Urothelium cell line (cell line): Measurements from ENCODE around the gene SLC31A2.
"Not testable (repeated sequence)": the region's sequence is repeated elsewhere in the genome, so short reads cannot be mapped to it uniquely, and the experiment has no call there.

Source experiments
- DNase-seq: peaks from one replicate; pipeline ENCODE4 v3.0.0; 2011; ENCODE audit warnings: low spot score, mixed read lengths
- FAIRE-seq: peaks from 2 replicates; lab custom pipeline; 2011; peaks lifted over from hg19 to GRCh38; lab: Jason Lieb, UNC

Gene SLC31A2

DNA sequence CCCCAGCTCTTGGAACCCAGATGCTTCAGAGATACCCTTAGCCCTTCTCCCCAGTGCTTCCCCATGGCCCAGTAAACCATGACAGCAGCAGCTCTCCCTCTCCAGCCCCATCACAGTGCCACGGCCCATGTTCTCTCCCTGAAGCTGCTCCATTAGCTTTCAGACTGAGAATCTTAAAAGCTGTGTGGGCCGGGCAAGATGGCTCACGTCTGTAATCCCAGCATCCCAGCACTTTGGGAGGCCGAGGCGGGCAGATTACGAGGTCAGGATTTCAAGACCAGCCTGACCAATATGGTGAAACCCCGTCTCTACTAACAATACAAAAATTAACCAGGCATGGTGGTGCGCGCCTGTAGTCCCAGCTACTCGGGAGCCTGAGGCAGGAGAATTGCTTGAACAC, 1.2 kb upstream of the SLC31A2 start:
- not testable (repeated sequence) for FAIRE-seq, DNase-seq

DNA sequence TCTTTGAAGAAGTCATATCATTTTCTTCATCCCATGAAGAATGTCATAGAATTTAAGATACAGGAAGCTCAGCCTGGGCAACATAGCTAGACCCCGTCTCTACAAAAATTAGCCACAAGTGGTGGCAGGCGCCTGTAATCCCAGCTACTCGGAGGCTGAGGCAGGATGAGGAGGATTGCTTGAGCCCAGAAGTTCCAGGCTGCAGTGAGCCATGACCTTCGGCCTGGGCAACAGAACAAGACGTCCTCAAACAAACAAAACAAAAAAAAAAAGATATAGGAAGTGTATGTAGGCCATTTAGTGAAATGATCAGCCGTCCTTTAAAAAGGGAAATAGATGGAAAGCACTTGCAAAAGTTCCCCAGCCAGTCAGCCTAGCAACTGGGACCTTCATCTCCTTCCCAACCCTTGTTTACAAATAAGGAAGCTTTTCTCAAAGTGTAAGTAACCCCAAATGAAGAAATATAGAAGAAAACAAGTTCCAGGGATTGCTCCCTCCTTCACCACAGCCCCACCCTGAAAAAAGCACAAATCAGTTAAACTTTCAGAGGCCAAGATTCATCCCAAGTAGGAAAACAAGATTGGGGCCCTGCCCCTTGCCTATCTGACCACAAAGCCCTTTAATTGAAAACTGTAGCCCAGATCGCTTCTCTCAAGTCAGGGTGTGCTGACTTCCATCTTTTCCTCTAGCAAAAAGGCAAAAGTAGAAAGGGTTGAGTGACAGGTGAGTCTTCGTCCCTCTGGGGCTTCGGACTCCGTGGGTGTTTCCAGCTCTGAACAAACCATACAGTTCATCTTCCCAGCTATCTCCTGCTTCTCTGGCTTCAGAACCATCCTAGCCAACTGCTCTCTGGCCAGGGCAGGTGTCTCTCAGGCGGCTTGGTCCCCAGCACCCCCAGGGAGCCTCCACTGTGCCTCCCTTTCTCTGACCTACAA, 1.2 kb downstream of the SLC31A2 start:
- FAIRE-seq (no peak), DNase-seq (no peak)

DNA sequence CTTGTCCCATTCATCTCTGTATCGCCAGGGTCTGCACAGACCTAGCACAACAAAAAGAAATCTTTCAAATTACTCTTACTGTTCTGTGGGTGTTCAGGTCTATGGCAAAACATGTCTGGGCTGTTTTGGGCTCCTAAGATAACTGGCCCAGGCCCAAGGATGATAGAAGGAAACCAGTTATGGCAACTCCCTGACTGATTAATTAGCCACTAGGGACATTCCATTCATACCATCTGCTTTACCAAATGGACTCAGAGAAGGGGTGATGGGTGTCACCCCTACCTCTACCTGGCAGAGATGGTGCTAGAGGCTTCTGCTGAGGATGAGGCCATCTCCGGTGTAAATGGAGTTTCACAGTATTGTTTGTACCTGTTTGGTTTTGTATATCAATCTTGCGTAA, 1.9 kb downstream of the SLC31A2 start:
- peak; percentile 30 for DNase-seq

DNA sequence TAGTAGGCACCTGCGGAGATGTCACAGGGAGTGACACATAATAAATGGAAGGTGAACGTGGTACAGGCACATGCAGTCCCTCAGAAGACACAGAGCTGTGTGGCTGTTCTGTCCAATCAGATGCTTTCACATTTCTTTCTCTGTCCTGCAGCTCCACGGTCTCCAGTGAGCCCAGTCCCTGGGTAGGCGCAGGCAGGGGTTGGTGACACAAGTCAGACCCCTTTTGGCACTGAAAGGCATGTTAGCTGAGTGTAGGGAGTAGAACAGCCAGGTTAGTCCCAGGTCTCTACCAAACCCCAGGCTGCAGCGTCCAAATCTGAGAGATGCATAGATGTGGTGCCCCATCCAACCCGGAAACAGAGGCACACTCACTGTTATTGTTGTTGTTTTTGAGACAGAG, 2.8 kb downstream of the SLC31A2 start:
- FAIRE-seq (no peak), DNase-seq (no peak)

More for the DNA sequence above, 1.9 kb downstream of the SLC31A2 start:
- FAIRE-seq = no peak

DNA sequence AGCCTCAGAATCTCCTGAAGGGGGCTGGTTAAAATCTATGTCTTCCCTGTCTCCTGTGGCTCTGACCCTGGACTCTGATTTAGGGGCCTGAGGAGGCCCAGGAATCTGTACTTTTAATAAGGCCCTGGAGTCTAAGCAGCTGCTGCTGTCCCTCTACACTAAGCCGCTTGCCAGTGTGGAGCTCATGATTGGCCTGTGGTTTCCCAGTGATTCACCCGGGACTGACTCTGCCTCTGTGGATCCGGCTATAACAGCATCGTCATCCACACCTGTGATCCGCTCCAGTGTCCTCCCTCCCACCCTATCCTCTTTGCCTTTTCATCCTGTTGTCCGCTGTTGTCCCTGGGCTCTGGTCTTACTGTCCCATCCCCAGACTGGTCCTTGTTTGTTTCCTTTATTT, 3.7 kb downstream of the SLC31A2 start:
- DNase-seq (peak; percentile 36), FAIRE-seq (no peak)

DNA sequence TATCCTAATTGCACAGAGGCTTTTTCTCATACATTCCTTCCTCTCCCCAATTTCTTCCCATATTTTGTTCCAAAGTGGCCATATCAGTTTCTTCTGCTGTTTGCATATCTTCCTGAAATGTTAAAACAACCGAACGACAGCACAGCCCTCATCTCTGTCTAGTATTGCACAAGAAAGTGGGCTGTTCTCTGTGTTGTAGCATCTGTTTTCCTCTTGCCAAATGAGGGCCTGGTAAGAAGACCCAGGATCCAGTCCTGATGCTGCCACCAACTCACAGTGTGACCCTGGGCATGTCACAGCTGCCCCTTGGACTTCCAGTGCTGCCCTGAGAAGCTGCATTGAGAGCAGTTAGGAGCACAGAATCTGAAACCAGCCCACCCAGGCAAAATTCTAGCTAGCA, 4.1 kb downstream of the SLC31A2 start:
- FAIRE-seq (no peak), DNase-seq (no peak)

DNA sequence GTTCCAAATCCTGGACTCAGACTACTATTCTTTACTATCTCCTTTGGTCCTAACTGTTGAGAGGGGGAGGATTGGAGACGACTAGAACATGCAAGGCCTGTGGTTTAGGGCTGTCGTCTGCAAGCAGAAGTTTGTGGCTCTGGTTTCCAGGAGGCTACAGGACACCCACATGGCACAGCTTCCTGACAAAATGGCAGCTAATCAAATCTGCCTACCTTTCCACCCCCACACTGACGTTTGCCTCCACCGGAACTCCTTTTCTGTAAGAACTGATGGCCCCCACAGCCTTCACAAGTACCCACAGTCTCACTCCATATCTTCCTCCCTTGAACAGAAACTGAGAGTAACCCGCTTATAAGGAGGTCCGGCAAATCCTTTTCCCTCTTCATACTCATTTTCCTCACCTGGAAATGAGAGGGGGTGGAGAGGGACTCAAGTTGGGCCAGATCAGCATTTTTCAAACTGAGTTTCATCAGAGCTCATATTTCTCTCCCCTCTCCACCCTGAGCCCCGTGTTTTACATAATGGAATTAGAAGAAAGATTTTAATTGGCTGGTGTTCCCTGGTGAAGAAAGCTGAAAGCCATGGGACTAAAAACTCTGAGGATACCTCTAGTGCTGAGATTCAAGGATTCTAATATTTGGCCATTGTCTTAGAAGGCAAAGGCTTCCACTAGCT, 5.2 kb downstream of the SLC31A2 start:
- DNase-seq = no peak
- FAIRE-seq = no peak

DNA sequence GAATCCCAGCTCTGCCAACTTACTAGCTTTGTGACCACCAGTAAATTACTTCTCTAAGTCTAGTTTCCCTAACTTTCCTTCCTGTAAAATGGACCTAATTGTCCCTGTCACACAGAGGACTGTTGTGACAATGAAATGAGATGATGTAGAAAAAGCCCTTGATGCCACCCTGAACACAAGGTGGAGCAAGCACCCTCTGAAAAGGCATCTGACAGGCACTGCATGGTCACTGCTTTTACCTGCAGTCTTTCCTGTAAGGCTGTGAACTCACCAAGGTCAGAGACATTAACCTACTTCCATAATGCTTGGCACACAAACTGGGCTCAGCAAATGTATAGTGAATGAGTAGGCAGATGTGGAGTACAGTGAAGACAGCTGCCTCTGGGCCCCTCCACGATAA, 6.1 kb downstream of the SLC31A2 start:
- FAIRE-seq = no peak
- DNase-seq = no peak

DNA sequence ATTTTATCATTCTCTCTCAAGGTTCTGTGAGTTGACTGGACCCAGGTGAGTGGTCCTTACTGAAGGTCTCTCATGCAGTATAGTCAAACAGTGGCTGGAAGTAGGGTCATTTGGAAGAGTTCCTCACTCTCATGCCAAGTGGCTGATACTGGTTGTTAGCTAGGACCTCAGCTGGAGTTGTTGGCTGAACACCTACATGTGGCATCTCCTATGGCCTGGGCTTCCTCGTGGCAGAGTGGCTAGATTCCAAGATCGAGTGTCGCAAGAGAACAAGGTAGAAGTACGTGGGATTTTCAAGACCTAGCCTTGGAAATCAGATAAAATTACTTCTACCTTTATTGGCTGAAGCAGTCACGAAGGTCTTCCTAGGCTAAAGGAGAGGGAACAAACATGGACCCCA, 7.6 kb downstream of the SLC31A2 start:
- DNase-seq = no peak
- FAIRE-seq = no peak

DNA sequence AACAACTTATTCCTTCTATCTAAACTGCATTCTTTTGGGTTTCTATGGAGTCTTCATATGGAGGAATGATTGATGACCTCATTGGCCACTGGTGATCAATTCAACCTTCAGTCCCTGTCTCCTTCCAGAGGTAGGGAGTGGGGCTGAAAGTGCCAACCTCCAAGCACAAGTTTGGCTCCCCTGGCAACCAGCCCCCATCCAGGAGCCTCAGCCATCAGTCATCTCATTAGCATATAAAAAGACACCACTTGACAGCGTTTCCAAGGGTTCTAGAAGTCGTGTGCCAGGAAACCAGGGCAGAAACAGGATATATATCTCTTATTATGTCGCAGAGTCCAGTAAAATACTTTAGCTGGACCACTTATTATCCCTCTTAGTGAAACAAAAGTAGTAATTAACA, 9.8 kb downstream of the SLC31A2 start:
- no peak for FAIRE-seq
- DNase-seq = no peak

DNA sequence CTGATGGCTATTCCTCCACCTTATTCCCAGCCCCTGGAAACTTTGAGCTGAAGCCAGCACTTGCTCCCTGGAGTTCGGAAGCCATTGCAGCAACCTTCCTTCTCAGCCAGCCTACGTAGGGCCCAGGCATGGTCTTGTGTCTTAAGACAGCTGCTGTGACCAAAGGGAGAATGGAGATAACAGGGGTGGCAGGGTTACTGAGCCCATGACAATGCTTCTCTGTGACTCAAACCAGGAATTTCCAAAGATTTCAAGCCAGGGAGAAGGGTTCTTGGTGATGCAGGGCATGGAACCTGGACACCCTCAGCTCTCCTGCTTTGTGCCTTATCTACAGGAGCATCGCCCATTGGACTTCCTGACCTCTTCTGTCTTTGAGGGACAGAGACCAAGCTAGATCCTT, 12.2 kb downstream of the SLC31A2 start:
- FAIRE-seq = no peak

DNA sequence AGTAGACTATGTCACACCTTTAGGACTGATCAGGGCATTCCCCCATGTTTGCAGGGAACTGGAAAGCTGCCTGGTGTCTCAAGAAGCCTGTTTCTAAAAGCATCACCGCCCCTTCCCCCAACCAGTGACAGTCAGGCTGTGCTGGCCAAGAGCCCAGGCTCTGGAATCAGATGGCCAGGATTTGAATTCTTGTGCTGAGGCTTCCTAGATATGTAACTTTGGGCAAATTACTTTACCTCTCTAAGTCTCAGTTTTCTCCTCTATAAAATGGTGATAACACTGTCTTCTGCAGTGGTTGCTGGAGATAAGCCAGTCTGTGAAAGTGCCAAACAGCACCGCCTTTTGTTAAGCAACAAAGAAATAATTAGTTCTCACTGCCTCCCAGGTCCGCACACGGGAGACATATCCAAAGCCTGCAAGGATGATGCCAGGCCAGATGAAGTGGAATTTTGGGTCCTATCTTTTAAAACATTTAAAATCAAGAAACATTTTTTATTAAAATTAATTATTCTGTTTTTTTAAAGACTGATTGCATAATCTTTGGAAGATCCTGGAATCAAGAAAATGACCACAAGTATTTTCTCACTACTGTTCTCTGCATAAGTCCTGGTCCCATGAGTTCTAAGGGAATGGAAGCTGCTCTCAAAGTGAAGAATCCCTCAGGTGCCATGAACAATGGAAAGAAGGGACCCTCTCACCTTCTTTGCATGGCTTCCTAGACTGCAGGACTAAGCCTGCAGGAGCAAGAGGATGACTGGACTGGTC, 13.9 kb downstream of the SLC31A2 start:
- no peak for DNase-seq
- FAIRE-seq = no peak

More for the DNA sequence above, 12.2 kb downstream of the SLC31A2 start:
- DNase-seq = no peak

DNA sequence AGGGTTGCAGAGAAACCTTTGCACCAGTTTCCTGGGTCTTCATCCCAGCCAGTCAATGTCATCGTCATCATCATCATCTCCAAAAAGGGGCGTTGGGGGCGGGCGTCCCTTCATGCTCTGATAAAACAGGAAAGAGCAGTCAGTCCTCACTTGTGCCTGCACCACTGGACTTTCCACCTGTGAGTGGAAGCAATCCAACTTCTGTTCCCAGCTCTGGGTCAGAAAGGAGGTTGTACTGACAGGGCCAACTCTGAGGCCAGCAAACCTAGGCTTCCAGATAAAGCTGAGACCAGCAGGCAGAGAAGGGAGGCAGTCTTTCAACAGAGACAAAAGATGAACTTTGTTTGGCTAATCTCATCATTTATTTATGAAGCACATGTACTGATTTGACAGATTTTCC, 15.2 kb downstream of the SLC31A2 start:
- no peak for FAIRE-seq

DNA sequence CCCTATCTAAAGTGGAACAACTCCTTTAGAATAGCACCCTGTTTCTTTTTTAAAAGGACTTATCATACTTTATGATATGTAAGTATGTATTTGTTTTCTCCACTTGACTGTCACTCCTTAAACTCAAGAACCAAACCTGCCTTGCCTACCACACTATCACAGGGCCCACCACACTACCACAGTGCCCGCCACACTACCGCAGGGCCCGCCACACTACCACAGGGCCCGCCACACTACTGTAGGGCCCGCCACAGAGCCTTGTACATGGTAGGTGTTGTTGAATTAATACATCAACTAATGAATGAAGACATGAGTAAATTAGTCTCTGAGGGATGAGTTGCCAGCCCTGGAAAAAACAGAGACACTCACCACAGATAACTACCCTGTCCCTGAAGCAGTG, 18.0 kb downstream of the SLC31A2 start:
- DNase-seq (no peak), FAIRE-seq (no peak)

More for the DNA sequence above, 15.2 kb downstream of the SLC31A2 start:
- DNase-seq = no peak

DNA sequence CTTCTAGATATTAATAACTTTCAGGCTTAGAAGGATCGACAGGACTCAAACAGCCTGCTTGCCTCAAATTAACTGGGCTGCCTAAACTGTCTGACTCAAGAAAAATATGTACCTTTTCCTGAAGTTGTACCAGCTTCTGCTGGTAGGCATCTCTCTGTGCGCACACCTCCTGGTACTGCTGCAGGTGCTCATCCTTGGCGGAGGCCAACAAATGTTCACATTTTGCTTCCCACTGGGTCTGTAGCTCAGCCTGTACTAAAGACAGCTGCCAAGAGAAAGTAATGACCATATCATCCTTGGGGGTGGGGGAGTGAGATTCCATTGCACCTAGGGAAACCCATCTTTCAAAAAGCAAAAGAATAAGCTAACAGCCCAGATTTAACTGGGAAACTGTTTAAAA, 22.5 kb downstream of the SLC31A2 start:
- DNase-seq = no peak
- no peak for FAIRE-seq

DNA sequence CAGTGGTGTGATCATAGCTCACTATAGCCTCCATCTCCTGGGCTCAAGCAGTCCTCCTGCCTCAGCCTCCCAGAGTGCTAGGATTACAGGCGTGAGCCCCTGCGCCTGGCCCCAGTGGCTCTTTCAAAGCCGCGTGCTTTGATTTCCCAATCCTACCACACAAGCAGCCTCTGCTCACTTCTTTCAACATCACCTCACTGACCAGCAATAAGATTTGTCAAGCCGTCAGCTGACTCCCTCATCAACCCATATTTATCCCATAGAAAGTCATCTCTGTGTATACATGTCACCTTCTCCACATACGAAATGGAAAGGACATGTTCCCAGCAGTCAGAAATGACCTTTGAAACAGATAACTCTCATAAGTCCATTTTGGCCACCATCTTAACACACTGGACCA, 26.0 kb downstream of the SLC31A2 start:
- FAIRE-seq = no peak
- DNase-seq = no peak

DNA sequence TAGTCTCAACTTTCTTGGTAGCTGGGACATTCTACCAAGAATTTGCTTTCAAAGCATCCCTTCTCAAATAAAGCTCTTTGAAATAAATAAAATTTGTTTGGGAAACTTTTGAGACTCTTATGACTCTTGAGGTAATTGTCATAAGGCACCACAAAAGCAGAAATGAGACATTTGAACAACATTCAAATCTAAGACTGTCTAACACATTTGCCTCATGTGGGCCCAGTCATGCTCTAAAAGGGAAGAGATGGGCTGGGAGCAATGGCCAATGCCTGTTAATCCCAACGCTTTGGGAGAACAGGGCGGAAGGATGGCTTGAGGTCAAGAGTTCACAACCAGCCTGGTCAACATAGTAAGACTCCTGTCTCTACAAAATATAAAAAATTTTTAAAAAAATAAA, 26.4 kb downstream of the SLC31A2 start:
- no peak for DNase-seq
- no peak for FAIRE-seq

DNA sequence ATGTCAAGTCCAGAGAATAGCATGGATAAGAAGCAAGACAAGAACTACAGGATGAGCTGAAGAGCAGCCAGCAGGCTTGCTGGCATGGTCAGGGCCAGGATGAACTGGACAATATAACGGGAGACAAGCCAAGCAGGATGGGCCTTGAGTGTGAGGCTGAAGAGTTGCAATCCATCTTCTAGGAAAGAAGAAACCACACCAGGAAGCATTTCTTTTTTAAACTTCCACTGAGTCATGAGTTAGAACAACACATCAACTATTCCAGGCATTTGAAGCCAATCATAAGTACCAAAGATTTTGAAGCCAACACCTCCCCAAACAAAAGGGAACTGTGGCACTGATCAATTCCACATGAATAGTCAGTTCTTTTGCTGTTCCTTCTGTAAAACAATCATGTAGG, 27.3 kb downstream of the SLC31A2 start:
- DNase-seq = no peak
- no peak for FAIRE-seq

DNA sequence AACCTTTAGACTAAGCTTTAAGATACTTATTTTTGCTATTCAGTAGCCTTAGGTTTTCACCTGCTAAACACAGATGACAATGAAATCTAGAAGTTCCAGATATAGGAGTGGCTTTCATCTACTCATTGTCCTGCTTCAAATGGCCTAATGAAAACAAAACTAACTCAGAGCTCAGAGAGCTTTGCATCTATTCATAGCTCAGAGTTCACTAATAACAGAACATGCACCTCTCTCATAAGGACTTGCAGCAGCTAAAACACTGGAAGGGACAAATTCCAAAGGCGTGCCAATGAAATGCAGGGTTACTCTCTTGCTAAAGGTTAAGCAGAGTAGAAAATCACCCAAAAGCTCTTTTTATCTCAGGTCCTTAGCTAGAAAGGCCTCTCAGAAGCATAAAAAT, 29.0 kb downstream of the SLC31A2 start:
- FAIRE-seq (no peak), DNase-seq (no peak)

DNA sequence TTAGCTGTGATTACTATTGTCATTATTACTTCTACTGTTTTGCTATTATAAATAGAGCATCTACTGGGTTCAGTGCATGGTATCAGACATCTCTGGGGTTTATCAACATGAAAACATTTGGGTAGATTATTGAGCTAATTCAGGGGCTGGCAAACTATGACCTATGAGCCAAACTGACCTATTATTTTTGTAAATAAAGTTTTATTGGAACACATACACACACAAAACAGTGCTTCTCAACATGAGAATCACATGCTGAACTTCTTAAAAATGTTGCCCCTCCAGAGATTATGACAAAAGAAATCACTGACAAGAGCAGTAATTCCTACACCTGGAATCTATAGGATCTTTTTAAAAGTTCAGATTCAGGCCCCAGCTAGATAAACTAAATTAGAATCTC, 30.4 kb downstream of the SLC31A2 start:
- FAIRE-seq = no peak

DNA sequence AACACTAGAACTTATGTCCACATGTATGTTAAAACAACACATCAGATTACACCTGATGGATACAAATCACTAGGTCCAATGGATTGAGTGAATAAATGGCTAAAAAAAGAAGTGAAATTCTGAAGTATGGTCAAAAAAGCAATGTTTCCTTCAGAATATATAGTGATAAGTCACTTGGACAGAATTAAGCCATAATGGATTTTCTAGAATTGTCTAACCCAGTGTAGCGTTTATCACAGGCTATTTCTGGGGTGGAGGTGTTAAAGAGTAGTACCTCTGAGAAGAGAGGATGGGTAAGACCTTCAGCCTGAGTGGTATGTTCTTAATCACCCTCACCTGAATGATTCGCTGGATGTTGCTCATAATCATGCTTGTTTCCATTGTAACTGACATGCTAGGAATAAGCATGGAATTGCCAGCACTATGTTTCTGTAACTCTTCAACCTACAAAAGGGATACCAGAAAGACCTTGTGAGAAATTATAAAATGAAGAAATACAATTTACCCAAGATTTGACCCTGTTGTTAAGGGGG, 33.2 kb downstream of the SLC31A2 start:
- FAIRE-seq = no peak
- no peak for DNase-seq

More for the DNA sequence above, 30.4 kb downstream of the SLC31A2 start:
- no peak for DNase-seq
